Lower leg skin (tissue), 4 donors: Measurements from ENCODE around the gene DIP2C. TPM values are rescaled to one million over a fixed set of nuclear protein-coding genes. Genes with fewer than 3 reads are reported as not detected.

Experiments used
- DNase-seq, 2 donors: peaks; one replicate each; pipeline ENCODE4 v3.0.0-alpha.2; 2019; ENCODE audit warnings: low spot score in 2 of 2
- H3K4me3 ChIP-seq: fragments of 200-600 bp; sonication (generic); 2 replicates; pipeline ENCODE4 v1.5.1; 2017; ENCODE audit warnings: mild to moderate bottlenecking, low read depth; ENCODE audit not compliant: poor library complexity, severe bottlenecking
- CTCF ChIP-seq, 3 donors: fragments of 450-650 bp; IDR thresholded peaks; one replicate each; pipeline ENCODE4 v1.5.1; 2016; ENCODE audit warnings: antibody characterized with exemption in 3 of 3, mild to moderate bottlenecking in 3 of 3, moderate library complexity in 2 of 3
- POLR2A ChIP-seq, 2 donors: fragments of 450-650 bp; IDR thresholded peaks; one replicate each; pipeline ENCODE4 v1.6.1; 2016 to 2017; ENCODE audit warnings: antibody characterized with exemption in 2 of 2, mild to moderate bottlenecking in 1 of 2, moderate library complexity in 1 of 2
- WGBS, 2 donors: methylation state at CpG; one replicate each; pipeline ENCODE4 v1.1.5; 2018; 5-methylcytosine and 5-hydroxymethylcytosine counted together
- intact Hi-C: fragments of 100-400 bp; cut with DNase I; formaldehyde crosslinking; loops from one replicate; pipeline ENCODE4 v1.15.0; 2023; ENCODE audit warnings: low total_unique reads
- total RNA-seq, 4 donors: library from RNA; depleted of rRNA; stranded (reverse); fragments of >200 nt; gene quantifications; one replicate each; pipeline ENCODE4 v1.1.0, GENCODE V29; 2016

Gene DIP2C
- total RNA-seq, 4 donors from 2014 or later: 6.2 to 14.7 (median 10.6) TPM

- TF ChIP-seq CTCF (IDR thresholded peaks at IDR 0.05) (no peak), POLR2A (IDR thresholded peaks at IDR 0.05) (no peak)
- H3K4me3 ChIP-seq: no peak overlapping the region
- DNase-seq: peak in 1 of 2 donors; percentile 23
- 94 to 96% methylated on average over 9 of the region's 9 CpGs for WGBS, 2 donors
- intact Hi-C loops: no loop called here
Measured at GRCh38 chr10:404991-405390, 284.5 kb downstream of the DIP2C start.

GRCh38 chr10:404346-404745, 285.1 kb downstream of the DIP2C start:
- TF ChIP-seq POLR2A (IDR thresholded peaks at IDR 0.05) (no peak), CTCF (IDR thresholded peaks at IDR 0.05) (no peak)
- intact Hi-C loops: no loop called here
- H3K4me3 ChIP-seq: no peak overlapping the region
- peak in 1 of 2 donors; percentile 26 for DNase-seq
- 86 to 94% methylated on average over 4 of the region's 4 CpGs for WGBS, 2 donors

GRCh38 chr10:398954-399353, 290.5 kb downstream of the DIP2C start:
- peak in 1 of 2 donors; percentile 80 for DNase-seq
- WGBS, 2 donors: 89 to 90% methylated on average over 22 of the region's 22 CpGs
- intact Hi-C loops: no loop called here

GRCh38 chr10:397321-398068, 292.0 kb downstream of the DIP2C start:
- H3K4me3 ChIP-seq: no peak overlapping the region
- peak in 1 of 2 donors; percentile 61 for DNase-seq
- no peak for TF ChIP-seq POLR2A (IDR thresholded peaks at IDR 0.05)
- no peak for TF ChIP-seq CTCF (IDR thresholded peaks at IDR 0.05)
- intact Hi-C loops: no loop called here
- 75 to 83% methylated on average over 18 of the region's 18 CpGs for WGBS, 2 donors

More at GRCh38 chr10:398954-399353, 290.5 kb downstream of the DIP2C start:
- H3K4me3 ChIP-seq: no peak overlapping the region
- TF ChIP-seq POLR2A (IDR thresholded peaks at IDR 0.05): no peak
- no peak for TF ChIP-seq CTCF (IDR thresholded peaks at IDR 0.05)

- WGBS, 2 donors: 55 to 61% methylated on average over 8 of the region's 8 CpGs
- H3K4me3 ChIP-seq: no peak overlapping the region
- intact Hi-C loops: no loop called here
- no peak for TF ChIP-seq POLR2A (IDR thresholded peaks at IDR 0.05)
- TF ChIP-seq CTCF (IDR thresholded peaks at IDR 0.05): no peak
- DNase-seq: peak in 1 of 2 donors; percentile 71
Measured at GRCh38 chr10:396535-397220, 292.8 kb downstream of the DIP2C start.
